Astrocyte (in vitro differentiated cells and primary cell): ENCODE measurements around the gene IGHMBP2. TPM values are rescaled to one million over a fixed set of nuclear protein-coding genes. Genes with fewer than 3 reads are reported as not detected.

ENCODE experiments used
- DNase-seq: peaks from one replicate; pipeline ENCODE4 v3.0.0-alpha.2; 2010; ENCODE audit warnings: low read depth
- FAIRE-seq: peaks from 2 replicates; lab custom pipeline; 2011; peaks lifted over from hg19 to GRCh38; lab: Jason Lieb, UNC
- H2AFZ ChIP-seq: 2 replicates; pipeline ENCODE4 v1.6.0; 2012; ENCODE audit warnings: low read depth, low read length, inconsistent platforms
- H3K27ac ChIP-seq: 2 replicates; pipeline ENCODE4 v1.5.1; 2011; ENCODE audit warnings: low read depth, low read length, inconsistent platforms
- H3K27me3 ChIP-seq: 2 replicates; pipeline ENCODE4 v1.6.0; 2011; ENCODE audit warnings: low read length, inconsistent platforms; ENCODE audit not compliant: insufficient read depth
- H3K36me3 ChIP-seq: 2 replicates; pipeline ENCODE4 v1.5.1; 2011; ENCODE audit warnings: low read length, inconsistent platforms; ENCODE audit not compliant: insufficient read depth
- H3K4me1 ChIP-seq: 2 replicates; pipeline ENCODE4 v1.5.1; 2011; ENCODE audit warnings: low read length, inconsistent platforms; ENCODE audit not compliant: insufficient read depth
- H3K4me2 ChIP-seq: 2 replicates; pipeline ENCODE4 v1.6.0; 2012; ENCODE audit warnings: low read length, inconsistent platforms
- H3K4me3 ChIP-seq: 2 replicates; pipeline ENCODE4 v1.5.1; 2011; ENCODE audit warnings: low read depth, mild to moderate bottlenecking, low read length, inconsistent platforms; ENCODE audit not compliant: insufficient read depth
- H3K79me2 ChIP-seq: 2 replicates; pipeline ENCODE4 v1.6.0; 2012; ENCODE audit warnings: mild to moderate bottlenecking, low read length, inconsistent platforms; ENCODE audit not compliant: insufficient read depth
- H3K9ac ChIP-seq: 2 replicates; pipeline ENCODE4 v1.6.0; 2012; ENCODE audit warnings: mild to moderate bottlenecking, low read length, inconsistent platforms
- H3K9me3 ChIP-seq: 2 replicates; pipeline ENCODE4 v1.5.1; 2012; ENCODE audit warnings: low read depth, mild to moderate bottlenecking, low read length, inconsistent platforms; ENCODE audit not compliant: insufficient read depth
- H4K20me1 ChIP-seq: 2 replicates; pipeline ENCODE4 v1.6.0; 2012; ENCODE audit warnings: low read length, inconsistent platforms; ENCODE audit not compliant: insufficient read depth
- H3K27ac Mint-ChIP-seq: one replicate; pipeline ENCODE4 v1.8.0; 2021; ENCODE audit warnings: mild to moderate bottlenecking, mixed read lengths; ENCODE audit not compliant: unreplicated experiment
- H3K27me3 Mint-ChIP-seq: one replicate; pipeline ENCODE4 v1.8.0; 2021; ENCODE audit warnings: low read depth, mixed read lengths; ENCODE audit not compliant: unreplicated experiment
- H3K36me3 Mint-ChIP-seq: one replicate; pipeline ENCODE4 v1.8.0; 2021; ENCODE audit warnings: low read depth, mixed read lengths; ENCODE audit not compliant: unreplicated experiment
- H3K4me1 Mint-ChIP-seq: one replicate; pipeline ENCODE4 v1.8.0; 2021; ENCODE audit warnings: low read depth, mixed read lengths; ENCODE audit not compliant: unreplicated experiment
- H3K4me3 Mint-ChIP-seq: one replicate; pipeline ENCODE4 v1.8.0; 2021; ENCODE audit warnings: mild to moderate bottlenecking, moderate library complexity, mixed read lengths; ENCODE audit not compliant: unreplicated experiment
- H3K9me3 Mint-ChIP-seq: one replicate; pipeline ENCODE4 v1.8.0; 2021; ENCODE audit warnings: mild to moderate bottlenecking, mixed read lengths; ENCODE audit not compliant: unreplicated experiment
- EZH2 ChIP-seq: IDR thresholded peaks from 2 replicates; pipeline ENCODE4 v1.6.1; 2012; ENCODE audit warnings: mild to moderate bottlenecking, low read length, inconsistent platforms; ENCODE audit not compliant: insufficient read depth
- total RNA-seq: library from RNA; stranded (reverse); gene quantifications from 2 replicates; pipeline ENCODE4 v1.2.1, GENCODE V29; 2021
- TF ChIP-seq, protein P1 (sequence below): IDR thresholded peaks from 2 replicates; pipeline ENCODE4 v1.5.1; 2011; ENCODE audit warnings: low read depth, mild to moderate bottlenecking, inconsistent platforms, low read length, moderate library complexity; ENCODE audit not compliant: insufficient read depth

The IGHMBP2 gene
- total RNA-seq, 1 donor from 2014 or later: 14.0 TPM

DNA sequence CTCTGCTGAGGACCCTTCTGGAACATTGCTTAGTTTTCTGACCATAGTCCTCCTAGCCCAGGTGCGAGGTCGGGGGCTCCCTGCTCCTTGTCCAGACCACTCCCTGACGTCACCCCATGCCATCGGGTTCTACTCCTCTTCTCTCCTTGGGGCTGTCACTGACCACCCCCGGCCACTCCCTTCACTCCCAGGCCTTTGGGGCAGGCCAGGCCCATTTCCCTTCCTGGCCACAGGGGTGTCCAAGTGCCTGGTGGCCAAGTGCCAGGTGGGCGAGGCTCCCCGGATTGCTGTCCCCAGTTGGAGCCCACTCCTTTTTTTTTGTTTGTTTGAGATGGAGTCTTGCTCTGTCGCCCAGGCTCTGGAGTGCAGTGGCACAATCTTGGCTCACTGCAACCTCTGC lies 57.6 kb downstream of the IGHMBP2 start:
- H3K9ac ChIP-seq: no peak overlapping the region
- no peaks in the 10 kb centered on the region for H4K20me1 ChIP-seq
- H3K27me3 ChIP-seq: no peaks in the 10 kb centered on the region
- peaks cover 3% of the 10 kb centered on the region for H3K9me3 ChIP-seq
- H3K27ac ChIP-seq: no peak overlapping the region
- no peaks in the 10 kb centered on the region for H3K4me1 ChIP-seq
- H3K9me3 Mint-ChIP-seq: peaks cover 28% of the 10 kb centered on the region
- no peak overlapping the region for H3K4me3 Mint-ChIP-seq
- no peak overlapping the region for H2AFZ ChIP-seq
- H3K27me3 Mint-ChIP-seq: peaks cover 27% of the 10 kb centered on the region
- no peaks in the 10 kb centered on the region for H3K36me3 ChIP-seq
- TF ChIP-seq, protein P1, sequence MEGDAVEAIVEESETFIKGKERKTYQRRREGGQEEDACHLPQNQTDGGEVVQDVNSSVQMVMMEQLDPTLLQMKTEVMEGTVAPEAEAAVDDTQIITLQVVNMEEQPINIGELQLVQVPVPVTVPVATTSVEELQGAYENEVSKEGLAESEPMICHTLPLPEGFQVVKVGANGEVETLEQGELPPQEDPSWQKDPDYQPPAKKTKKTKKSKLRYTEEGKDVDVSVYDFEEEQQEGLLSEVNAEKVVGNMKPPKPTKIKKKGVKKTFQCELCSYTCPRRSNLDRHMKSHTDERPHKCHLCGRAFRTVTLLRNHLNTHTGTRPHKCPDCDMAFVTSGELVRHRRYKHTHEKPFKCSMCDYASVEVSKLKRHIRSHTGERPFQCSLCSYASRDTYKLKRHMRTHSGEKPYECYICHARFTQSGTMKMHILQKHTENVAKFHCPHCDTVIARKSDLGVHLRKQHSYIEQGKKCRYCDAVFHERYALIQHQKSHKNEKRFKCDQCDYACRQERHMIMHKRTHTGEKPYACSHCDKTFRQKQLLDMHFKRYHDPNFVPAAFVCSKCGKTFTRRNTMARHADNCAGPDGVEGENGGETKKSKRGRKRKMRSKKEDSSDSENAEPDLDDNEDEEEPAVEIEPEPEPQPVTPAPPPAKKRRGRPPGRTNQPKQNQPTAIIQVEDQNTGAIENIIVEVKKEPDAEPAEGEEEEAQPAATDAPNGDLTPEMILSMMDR: no peak
- no peak for TF ChIP-seq EZH2
- H3K4me3 ChIP-seq: no peak overlapping the region
- H3K4me1 Mint-ChIP-seq: no peaks in the 10 kb centered on the region
- FAIRE-seq (no peak), DNase-seq (no peak)
- no peaks in the 10 kb centered on the region for H3K79me2 ChIP-seq
- H3K27ac Mint-ChIP-seq: peak overlapping the region; percentile 58
- H3K4me2 ChIP-seq: no peak overlapping the region
- H3K36me3 Mint-ChIP-seq: peaks cover 3% of the 10 kb centered on the region

DNA sequence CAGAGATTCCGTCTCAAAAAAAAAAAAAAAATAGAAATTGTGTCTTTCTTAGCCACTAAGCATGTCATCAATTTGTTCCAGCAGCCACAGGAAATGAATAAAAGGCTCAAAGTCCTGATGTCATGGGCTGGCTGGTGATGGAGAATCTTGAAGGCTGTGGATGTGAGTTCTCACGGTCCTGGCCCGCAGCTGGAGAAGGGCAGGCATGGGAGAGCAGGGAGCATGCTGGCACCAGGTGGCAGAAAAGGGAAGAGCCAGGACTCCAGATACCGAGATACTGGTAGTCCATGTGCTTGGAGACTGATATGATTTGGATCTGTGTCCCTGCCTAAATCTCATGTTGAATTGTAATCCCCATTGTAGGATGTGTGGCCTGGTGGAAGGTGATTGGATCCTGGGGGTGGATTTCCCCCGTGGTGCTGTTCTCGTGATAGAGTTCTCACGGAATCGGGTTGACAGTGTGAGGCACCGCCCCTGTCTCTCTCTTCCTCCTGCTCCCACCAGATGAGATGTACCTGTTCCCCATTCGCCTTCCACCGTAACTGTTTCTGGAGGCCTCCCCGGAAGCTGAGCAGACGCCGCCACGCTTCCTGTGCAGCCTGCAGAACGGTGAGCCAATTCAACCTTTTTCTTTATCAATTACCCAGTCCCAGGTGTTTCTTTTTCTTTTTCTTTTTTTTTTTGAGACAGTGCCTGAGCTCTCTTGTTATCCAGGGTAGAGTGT lies 59.0 kb downstream of the IGHMBP2 start:
- no peak overlapping the region for H3K4me3 ChIP-seq
- H3K27me3 ChIP-seq: peaks cover 5% of the 10 kb centered on the region
- H3K9ac ChIP-seq: no peak overlapping the region
- no peaks in the 10 kb centered on the region for H3K4me1 ChIP-seq
- H3K27ac ChIP-seq: no peak overlapping the region
- Mint-ChIP-seq H3K27me3 (peaks cover 28% of the 10 kb centered on the region), H3K4me1 (no peaks in the 10 kb centered on the region), H3K27ac (no peak overlapping the region), H3K9me3 (peaks cover 35% of the 10 kb centered on the region), H3K36me3 (peaks cover 5% of the 10 kb centered on the region), H3K4me3 (no peak overlapping the region)
- no peak overlapping the region for H3K4me2 ChIP-seq
- H3K9me3 ChIP-seq: peaks cover 3% of the 10 kb centered on the region
- no peaks in the 10 kb centered on the region for H3K79me2 ChIP-seq
- DNase-seq (no peak), FAIRE-seq (no peak)
- no peak overlapping the region for H2AFZ ChIP-seq
- H4K20me1 ChIP-seq: no peaks in the 10 kb centered on the region
- no peak for TF ChIP-seq EZH2
- TF ChIP-seq, protein P1: no peak
- no peaks in the 10 kb centered on the region for H3K36me3 ChIP-seq

DNA sequence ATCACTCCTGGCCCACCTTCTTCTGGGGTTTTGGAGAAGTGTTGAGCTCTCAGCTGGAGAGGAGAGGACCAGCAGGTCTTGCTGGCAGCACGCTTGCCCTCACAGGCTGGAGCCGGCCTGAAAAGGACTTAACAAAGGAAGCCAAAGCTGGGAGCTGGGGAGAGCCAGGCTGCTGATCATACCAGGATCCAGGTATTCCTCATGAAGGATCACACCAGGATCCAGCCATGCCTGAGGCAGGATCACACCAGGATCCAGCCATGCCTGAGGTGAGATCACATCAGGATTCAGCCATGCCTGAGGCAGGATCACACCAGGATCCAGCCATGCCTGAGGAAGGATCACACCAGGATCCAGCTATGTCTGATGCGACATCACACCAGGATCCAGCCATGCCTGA lies 60.1 kb downstream of the IGHMBP2 start:
- Mint-ChIP-seq H3K4me3 (no peak overlapping the region), H3K27me3 (peaks cover 38% of the 10 kb centered on the region), H3K27ac (no peak overlapping the region), H3K9me3 (peaks cover 35% of the 10 kb centered on the region), H3K4me1 (no peaks in the 10 kb centered on the region), H3K36me3 (peaks cover 6% of the 10 kb centered on the region)
- Histone ChIP-seq H3K27ac (no peak overlapping the region), H3K9me3 (peaks cover 3% of the 10 kb centered on the region), H3K36me3 (no peaks in the 10 kb centered on the region), H3K4me3 (no peak overlapping the region), H3K79me2 (no peaks in the 10 kb centered on the region), H3K4me1 (no peaks in the 10 kb centered on the region), H3K27me3 (peaks cover 5% of the 10 kb centered on the region), H2AFZ (no peak overlapping the region), H3K4me2 (no peak overlapping the region), H3K9ac (no peak overlapping the region), H4K20me1 (no peaks in the 10 kb centered on the region)
- DNase-seq (no peak), FAIRE-seq (peak; percentile 89)
- TF ChIP-seq, protein P1: no peak
- TF ChIP-seq EZH2: no peak
